NCI-H748 treated with DMSO at 0.1 percent for 48 hours (cell line): ENCODE data around the gene UQCC5.
"Not testable (repeated sequence)": the region's sequence is repeated elsewhere in the genome, so short reads cannot be mapped to it uniquely, and the experiment has no call there.

ENCODE experiments used
- DNase-seq: peaks from one replicate; lab custom pipeline; 2025; lab: John Stamatoyannopoulos, UW

Gene UQCC5

DNA sequence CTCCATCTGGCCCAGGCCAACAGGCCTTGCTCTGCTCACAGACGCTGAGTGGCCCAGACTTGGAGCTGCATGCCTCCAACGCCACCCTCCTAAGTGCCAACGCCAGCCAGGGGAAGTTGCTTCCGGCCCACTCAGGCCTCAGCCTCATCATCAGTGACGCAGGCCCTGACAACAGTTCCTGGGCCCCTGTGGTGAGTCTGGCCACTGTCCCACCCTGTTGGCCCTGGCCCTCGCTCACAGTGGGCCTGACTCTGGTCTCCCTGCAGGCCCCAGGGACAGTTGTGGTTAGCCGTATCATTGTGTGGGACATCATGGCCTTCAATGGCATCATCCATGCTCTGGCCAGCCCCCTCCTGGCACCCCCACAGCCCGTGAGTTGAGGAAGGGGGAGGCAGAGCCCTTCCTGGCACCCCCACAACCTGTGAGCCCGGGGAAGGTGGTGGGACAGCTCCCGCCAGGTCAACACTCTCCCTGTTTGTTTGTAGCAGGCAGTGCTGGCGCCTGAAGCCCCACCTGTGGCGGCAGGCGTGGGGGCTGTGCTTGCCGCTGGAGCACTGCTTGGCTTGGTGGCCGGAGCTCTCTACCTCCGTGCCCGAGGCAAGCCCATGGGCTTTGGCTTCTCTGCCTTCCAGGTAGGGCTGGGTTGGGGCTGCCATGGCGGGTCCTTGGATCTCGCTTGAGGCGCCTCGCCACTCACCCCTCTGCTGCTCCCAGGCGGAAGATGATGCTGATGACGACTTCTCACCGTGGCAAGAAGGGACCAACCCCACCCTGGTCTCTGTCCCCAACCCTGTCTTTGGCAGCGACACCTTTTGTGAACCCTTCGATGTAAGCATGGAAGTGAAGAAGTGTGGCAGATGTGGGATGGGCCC is 12.8 kb upstream of the UQCC5 start:
- DNase-seq, result no peak

- DNase-seq, result no peak
These were observed 12.1 kb upstream of the UQCC5 start for GRCh38 chr3:52524258-52524751.

DNA sequence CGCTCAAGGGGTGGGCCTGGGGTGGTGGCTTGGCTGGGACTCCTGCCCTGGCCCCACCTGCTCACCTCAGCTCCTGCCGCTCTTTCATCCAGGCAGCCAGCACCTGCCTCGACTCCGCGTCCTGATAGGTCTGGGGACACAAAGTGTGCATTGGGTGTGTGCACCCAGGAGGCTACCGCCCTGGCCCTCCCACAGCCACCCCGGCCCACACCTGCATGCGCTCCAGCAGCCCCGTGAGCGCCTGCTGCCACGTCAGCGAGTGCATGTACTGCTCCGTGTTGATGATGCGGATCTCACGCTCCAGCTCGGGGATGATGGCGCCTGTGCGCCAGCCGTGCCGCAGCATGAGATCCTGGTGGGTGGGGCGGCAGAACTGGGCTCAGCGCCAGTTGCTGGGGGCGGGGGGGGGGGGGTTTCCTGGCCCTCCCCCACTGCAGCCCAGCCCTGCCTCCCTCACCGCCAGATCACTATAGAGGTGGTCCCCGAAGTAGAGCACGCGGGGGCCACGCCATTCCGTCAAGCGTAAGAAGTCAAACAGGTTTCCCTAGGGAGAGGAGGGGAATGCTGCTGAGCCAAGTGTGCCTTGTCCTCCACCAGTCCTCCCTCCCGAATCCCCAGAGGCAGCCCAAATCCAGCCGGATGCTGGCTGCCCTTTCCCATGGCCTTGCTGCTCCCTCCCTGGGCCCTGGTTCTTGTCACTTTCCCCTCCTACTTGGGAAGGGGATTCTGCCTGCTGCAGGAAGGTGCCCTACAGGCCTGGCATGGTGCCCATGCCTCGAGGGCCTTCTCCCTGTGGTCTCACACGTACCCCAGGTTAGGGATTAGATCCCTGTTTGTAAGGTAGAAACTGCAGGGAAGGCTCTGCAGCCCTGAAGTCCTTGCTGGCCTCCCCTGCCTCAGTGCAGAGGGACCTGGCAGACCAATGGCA is 11.4 kb upstream of the UQCC5 start:
- DNase-seq, result no peak

DNA sequence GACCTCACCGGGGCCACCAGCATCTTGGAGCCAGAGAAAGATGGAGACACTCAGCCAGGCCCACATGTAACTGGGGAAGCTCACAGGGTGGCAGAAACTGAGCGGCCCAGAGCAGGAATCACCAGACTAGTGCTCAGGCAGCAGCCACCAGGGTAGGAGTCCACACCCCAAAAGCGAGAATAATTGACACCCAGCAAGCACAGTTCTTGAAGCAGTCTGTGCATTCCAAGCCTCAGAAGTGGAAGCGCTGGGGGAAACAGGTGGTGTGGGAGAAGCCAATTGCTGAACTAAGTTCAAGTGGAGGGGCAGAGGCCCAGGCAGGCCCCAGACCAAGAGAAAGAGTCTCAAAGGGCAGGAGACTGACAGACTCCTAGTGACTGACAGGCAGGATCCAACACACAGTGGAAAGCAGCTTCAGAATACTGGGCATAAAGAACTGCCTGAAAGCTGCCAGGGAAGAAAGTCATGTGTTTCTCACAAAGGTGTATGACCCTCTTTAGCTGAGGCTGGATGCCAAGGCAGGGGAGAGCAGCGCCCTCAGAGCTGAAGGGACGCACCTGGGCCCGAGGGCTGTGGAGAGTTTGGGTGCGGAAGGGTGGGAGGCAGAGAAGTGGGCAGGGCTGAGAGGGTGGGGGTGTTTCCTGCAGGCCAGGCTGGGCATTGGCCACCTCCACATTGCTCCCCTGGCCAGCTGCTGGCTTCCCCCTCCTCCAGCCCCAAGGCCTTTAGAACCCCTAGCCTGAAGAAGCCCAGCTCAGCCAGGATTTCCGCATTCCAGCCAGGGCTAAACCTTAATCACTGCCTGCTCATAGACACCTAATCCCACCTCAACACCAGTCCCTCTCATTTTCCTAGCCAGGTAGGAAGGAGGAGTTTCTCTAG is 10.5 kb upstream of the UQCC5 start:
- DNase-seq, result no peak

- DNase-seq, result not testable (repeated sequence)
These were observed 9.8 kb upstream of the UQCC5 start for GRCh38 chr3:52526671-52527038.

DNA sequence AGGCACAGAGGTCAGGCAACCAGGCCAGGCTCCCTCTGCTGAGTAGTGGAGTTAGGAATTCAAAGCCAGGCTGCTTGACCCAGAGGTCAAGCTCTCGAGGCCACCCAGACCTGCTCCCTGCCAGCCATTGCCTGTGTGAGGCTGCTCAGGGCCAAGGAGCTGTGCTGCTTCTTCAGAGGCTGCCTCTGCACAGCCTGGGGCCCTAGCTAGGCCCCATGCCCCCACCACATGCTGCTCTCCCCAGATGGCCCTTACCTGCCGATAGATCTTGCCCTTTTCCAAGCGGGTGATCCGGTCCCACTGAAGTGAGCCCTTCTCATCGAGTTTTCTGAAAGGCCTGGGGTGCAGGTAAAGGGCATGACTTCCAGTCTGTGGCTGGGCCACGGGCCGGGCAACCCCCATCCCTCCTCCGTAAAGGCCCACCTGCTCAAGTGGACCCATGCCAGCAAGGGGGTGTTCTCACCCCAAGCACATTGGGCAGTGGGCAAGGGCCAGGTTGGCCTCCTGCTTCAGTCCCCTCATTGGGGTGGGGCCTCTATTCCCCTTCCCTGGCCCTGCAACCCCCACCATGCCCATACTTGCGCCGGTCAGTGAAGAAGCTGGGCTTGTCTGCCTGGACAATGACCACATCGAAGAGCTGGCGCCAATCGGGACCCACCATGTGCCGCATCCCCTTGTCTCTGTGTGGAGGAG is 9.2 kb upstream of the UQCC5 start:
- no peak for DNase-seq

DNA sequence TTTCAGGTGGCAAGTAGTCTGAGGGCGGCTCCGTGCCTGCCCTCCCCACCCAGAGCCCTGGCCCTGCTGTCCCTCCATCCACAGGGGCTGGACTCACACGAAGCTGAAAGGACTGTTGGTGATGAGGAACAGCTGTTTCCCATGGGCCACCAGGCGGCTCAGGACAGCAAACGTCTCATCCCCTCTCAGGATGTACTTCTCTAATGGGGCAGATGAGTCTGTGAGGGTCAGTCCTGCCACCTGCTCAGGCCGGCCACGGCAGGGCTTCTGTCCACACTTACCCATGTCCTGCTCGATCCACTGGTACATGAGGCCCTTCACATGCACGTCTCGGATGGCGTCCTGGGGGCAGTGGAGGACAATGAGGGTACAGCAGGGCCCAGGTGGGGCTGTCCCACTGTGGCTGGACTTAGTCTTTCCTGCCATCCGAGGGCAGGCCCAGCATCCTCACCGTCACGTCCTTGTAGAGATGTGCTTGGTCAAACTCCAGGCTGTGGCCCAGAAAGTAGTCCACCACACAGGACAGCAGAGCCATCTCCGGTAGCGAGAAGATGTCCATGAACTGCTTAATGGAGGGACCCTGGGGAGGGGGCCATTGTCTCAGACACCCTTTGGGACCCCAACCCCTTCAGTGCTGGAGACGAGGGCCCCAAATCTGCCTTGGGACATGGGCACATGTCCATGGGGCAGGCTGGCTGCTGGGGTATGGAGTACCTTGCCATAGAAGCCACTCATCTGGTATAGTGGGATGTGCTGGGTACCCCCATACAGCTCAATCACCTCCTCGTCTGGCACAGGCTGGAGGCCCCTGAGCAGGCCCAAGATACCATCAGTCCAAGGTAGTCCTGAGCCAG is 8.4 kb upstream of the UQCC5 start:
- DNase-seq, result no peak

DNA sequence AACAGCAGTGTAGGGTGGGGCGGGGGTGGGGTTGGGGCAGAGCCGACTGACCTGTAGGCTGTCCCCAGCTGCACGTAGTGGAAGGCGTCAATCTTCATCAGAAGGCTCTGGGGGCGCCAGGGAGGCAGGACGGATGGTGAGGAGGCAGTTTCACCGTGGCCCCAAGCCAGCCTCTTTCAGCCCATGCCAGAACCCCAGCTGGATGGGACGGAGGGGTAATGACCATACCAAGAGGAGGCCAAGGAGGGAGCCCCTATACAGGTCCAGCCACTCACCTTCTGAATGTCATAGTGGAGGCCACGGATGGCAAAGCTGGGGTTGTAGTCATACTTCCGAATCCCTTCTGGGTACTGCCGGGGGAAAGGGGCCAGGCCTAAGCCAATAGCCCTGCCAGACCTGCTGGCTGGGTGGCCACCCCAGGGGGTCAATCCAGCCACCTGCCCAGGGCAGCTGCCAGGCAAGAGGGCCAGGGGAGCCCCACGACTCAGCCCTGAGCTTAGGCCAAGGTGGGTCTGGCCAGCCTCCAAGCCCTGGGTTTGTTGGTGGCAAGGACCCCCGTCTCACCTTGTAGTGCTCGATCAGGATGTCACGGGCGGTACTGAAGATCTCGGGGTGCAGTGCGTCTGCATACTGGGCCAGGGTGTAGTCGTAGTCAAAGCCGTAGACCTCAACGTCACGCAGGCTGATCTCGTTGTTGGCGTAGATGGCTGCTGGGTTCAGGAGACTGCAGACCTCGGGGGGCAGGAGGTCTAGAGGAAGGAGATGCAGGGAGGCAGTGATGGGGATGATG is 7.6 kb upstream of the UQCC5 start:
- no peak for DNase-seq

GRCh38 chr3:52529376-52530333 is 6.8 kb upstream of the UQCC5 start:
- no peak for DNase-seq

DNA sequence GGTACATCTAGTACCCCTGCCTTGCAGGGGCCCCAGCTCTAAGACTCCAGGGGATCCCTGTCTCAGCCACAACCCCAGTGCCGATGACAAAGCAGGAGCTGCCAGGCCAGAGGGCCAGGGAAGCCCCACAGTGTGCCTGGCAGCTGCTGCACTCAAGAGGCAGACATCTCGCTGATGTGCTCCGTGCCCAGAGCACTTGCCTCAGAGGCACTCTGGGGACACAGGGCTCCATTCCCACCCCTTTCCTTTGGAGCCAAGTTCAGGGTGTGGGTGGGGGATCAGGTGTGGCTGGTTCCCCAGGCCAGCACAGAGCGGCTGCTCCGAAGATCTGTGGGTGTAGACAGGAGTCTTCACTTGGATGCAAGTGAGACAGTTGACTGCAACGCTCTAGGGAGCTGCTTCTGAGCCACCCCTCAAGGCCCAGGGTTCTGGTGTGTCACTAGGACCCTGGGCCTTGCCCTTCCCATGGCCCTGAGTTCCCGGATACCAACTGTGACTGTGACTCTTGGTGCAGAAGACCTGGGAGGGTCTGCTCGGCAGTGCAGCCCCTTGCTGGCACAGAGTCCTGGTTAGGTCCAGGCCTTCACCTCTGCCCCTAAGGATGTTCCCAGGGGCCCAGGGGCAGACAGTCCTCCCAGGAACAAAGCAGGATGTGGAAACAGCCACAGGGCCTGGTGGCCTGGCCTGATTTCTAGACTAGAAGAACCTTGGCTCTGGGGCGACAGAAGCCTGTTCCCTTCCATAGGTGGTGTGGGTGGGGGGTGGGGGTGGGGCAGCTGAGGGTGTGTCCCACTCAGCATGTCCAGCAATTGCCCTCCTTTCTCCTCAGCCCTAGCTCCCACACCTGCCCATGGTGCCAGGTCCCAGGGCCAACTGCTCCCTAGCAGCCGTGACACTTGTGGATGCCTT is 5.2 kb upstream of the UQCC5 start:
- no peak for DNase-seq

DNA sequence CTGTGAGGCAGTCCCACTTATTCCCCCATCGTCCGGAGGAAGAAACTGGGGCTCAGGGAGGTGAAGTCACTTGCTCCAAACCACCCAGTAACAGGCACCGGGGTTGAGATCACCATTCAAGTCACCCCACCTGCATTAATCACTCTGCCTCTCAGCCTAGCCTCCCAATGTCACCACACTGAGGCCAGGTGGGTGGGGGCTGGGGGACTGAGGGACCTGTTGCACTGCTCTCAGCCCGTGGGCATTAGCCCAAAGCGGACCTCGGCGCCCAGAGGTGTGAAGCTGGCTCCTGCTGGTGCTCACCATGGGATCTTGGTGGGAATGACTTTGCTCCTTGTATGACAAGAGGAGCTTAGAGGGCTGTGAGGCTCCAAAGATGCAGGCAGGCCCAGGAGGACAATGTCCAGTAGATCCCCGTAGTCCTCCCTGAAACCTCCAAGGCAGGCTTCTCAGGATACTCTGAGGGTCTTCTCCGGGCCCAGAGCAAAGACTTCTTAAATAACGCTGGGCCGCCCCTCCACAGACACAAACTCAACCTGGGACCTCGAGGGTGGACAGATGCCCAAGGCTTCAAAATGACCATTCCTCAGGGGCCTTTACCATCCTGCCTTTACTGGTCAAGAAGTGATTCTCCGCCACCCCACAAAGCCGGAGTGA is 4.4 kb upstream of the UQCC5 start:
- DNase-seq, result no peak

- no peak for DNase-seq
These were observed 3.9 kb upstream of the UQCC5 start for GRCh38 chr3:52532517-52532837.

GRCh38 chr3:52532838-52533622 is 3.4 kb upstream of the UQCC5 start:
- no peak for DNase-seq

- DNase-seq, result peak; percentile 32
These were observed 2.7 kb upstream of the UQCC5 start, which contains the start of gene NT5DC2 for GRCh38 chr3:52533623-52534280. NT5DC2 (minus strand) TSS chr3:52533857; CDS start chr3:52533737, 120 bp downstream.
